Breast epithelium (tissue), 4 donors: ENCODE data around the gene MROH2A. TPM values are rescaled to one million over a fixed set of nuclear protein-coding genes. Genes with fewer than 3 reads are reported as not detected.

ENCODE experiments used
- DNase-seq, 2 donors: peaks; one replicate each; pipeline ENCODE4 v3.0.0-alpha.2; 2019; ENCODE audit warnings: low spot score in 2 of 2
- H3K27ac ChIP-seq, 2 donors: fragments of 200-600 bp; sonication (generic) in 1 of 2; one replicate each; pipeline ENCODE4 v1.5.1; 2016 to 2019; ENCODE audit warnings: mild to moderate bottlenecking in 1 of 2
- H3K27me3 ChIP-seq, 2 donors: fragments of 200-600 bp; sonication (generic) in 1 of 2; one replicate each; pipeline versions ENCODE4 v1.5.1 to v1.6.0; 2017 to 2019; ENCODE audit warnings: control low read depth in 1 of 2, mild to moderate bottlenecking in 1 of 2
- H3K36me3 ChIP-seq: fragments of 200-600 bp; one replicate; pipeline ENCODE4 v1.5.1; 2019
- H3K4me1 ChIP-seq, 2 donors: fragments of 200-600 bp; sonication (generic); one replicate each; pipeline ENCODE4 v1.5.1; 2016 to 2019; ENCODE audit warnings: control low read depth in 1 of 2
- H3K4me3 ChIP-seq, 3 donors: fragments of 200-600 bp; sonication (generic); 1 replicate in 2 of 3; 2 replicates in 1 of 3; pipeline ENCODE4 v1.5.1; 2016 to 2019; ENCODE audit warnings: mild to moderate bottlenecking in 3 of 3, moderate library complexity in 2 of 3
- H3K9me3 ChIP-seq, 2 donors: fragments of 200-600 bp; sonication (generic) in 1 of 2; one replicate each; pipeline ENCODE4 v1.5.1; 2016 to 2019; ENCODE audit warnings: control low read depth in 1 of 2
- CTCF ChIP-seq, 3 donors: fragments of 450-650 bp; IDR thresholded peaks; one replicate each; pipeline ENCODE4 v1.5.1; 2016 to 2017; ENCODE audit warnings: antibody characterized with exemption in 3 of 3, mild to moderate bottlenecking in 3 of 3, moderate library complexity in 3 of 3
- POLR2A ChIP-seq: fragments of 450-650 bp; IDR thresholded peaks from one replicate; pipeline ENCODE4 v1.6.1; 2016; ENCODE audit warnings: antibody characterized with exemption, mild to moderate bottlenecking, moderate library complexity
- POLR2AphosphoS5 ChIP-seq, 3 donors: sonication (generic); formaldehyde crosslinking; IDR thresholded peaks; one replicate each; pipeline ENCODE4 v1.6.1; 2017; ENCODE audit warnings: antibody characterized with exemption in 3 of 3
- intact Hi-C: fragments of 100-400 bp; cut with DNase I; formaldehyde crosslinking; loops from one replicate; pipeline ENCODE4 v1.15.1; 2023; ENCODE audit warnings: low total_unique reads
- total RNA-seq, 3 donors: library from RNA; depleted of rRNA; stranded (reverse); fragments of >200 nt; gene quantifications; one replicate each; pipeline ENCODE4 v1.1.0, GENCODE V29; 2016

Gene MROH2A
- total RNA-seq, 3 donors from 2014 or later = not detected

- TF ChIP-seq CTCF (IDR thresholded peaks at IDR 0.05) = no peak
- TF ChIP-seq POLR2AphosphoS5 (IDR thresholded peaks at IDR 0.05) = no peak
- TF ChIP-seq POLR2A = no peak
- intact Hi-C loops = no loop called here
- H3K4me3 ChIP-seq = no peak overlapping the region
- no peaks in the 10 kb centered on the region for H3K4me1 ChIP-seq
- no peaks in the 10 kb centered on the region for H3K9me3 ChIP-seq
- H3K36me3 ChIP-seq = no peaks in the 10 kb centered on the region
- no peaks in the 10 kb centered on the region for H3K27me3 ChIP-seq
- DNase-seq = no peak
- no peak overlapping the region for H3K27ac ChIP-seq
Observed at GRCh38 chr2:233761040-233761769, 16.9 kb upstream of the MROH2A start.

- H3K4me1 ChIP-seq = no peaks in the 10 kb centered on the region
- no peak for DNase-seq
- intact Hi-C loops = no loop called here
- no peak overlapping the region for H3K4me3 ChIP-seq
- H3K27ac ChIP-seq = no peak overlapping the region
- H3K27me3 ChIP-seq = no peaks in the 10 kb centered on the region
- H3K36me3 ChIP-seq = no peaks in the 10 kb centered on the region
- TF ChIP-seq POLR2AphosphoS5 (IDR thresholded peaks at IDR 0.05) (no peak), POLR2A (no peak), CTCF (IDR thresholded peaks at IDR 0.05) (no peak)
- H3K9me3 ChIP-seq = no peaks in the 10 kb centered on the region
Observed at GRCh38 chr2:233764264-233764663, 13.9 kb upstream of the MROH2A start.

GRCh38 chr2:233764761-233765160 lies 13.4 kb upstream of the MROH2A start:
- no peaks in the 10 kb centered on the region for H3K27me3 ChIP-seq
- no peaks in the 10 kb centered on the region for H3K9me3 ChIP-seq
- no peak for DNase-seq
- intact Hi-C loops = no loop called here
- H3K4me1 ChIP-seq = no peaks in the 10 kb centered on the region
- no peak overlapping the region for H3K27ac ChIP-seq
- no peaks in the 10 kb centered on the region for H3K36me3 ChIP-seq
- H3K4me3 ChIP-seq = no peak overlapping the region
- TF ChIP-seq POLR2AphosphoS5 (IDR thresholded peaks at IDR 0.05) (no peak), POLR2A (no peak), CTCF (IDR thresholded peaks at IDR 0.05) (no peak)

- intact Hi-C loops = no loop called here
- Histone ChIP-seq H3K27me3 (no peaks in the 10 kb centered on the region), H3K9me3 (no peaks in the 10 kb centered on the region), H3K4me1 (no peaks in the 10 kb centered on the region), H3K4me3 (no peak overlapping the region), H3K27ac (no peak overlapping the region), H3K36me3 (no peaks in the 10 kb centered on the region)
- TF ChIP-seq POLR2AphosphoS5 (IDR thresholded peaks at IDR 0.05) (no peak), POLR2A (no peak), CTCF (IDR thresholded peaks at IDR 0.05) (no peak)
- no peak for DNase-seq
Observed at GRCh38 chr2:233766416-233766815, 11.7 kb upstream of the MROH2A start.

GRCh38 chr2:233768076-233768475 lies 10.1 kb upstream of the MROH2A start:
- H3K9me3 ChIP-seq = no peaks in the 10 kb centered on the region
- H3K27me3 ChIP-seq = no peaks in the 10 kb centered on the region
- no peaks in the 10 kb centered on the region for H3K4me1 ChIP-seq
- no peak for TF ChIP-seq CTCF (IDR thresholded peaks at IDR 0.05)
- no peak for TF ChIP-seq POLR2A
- no peak for TF ChIP-seq POLR2AphosphoS5 (IDR thresholded peaks at IDR 0.05)
- intact Hi-C loops = no loop called here
- H3K27ac ChIP-seq = no peak overlapping the region
- H3K4me3 ChIP-seq = no peak overlapping the region
- H3K36me3 ChIP-seq = no peaks in the 10 kb centered on the region
- DNase-seq = no peak
